ENCODE measurements around the gene APOH.
"Not testable (repeated sequence)": the region's sequence is repeated elsewhere in the genome, so short reads cannot be mapped to it uniquely, and the experiment has no call there.

The APOH gene

GRCh38 chr17:66228887-66229782 is at the start of gene APOH:
APOH (minus strand) TSS chr17:66229415; CDS start chr17:66229379, 36 bp downstream.
- no peak for DNase-seq (ENCODE audit: low read depth in 4 of 4, low spot score in 1 of 4)

- DNase-seq (ENCODE audit: low read depth in 4 of 4, low spot score in 1 of 4) = no peak
Observed at GRCh38 chr17:66277191-66277590, 48.0 kb upstream of the APOH start.

DNA sequence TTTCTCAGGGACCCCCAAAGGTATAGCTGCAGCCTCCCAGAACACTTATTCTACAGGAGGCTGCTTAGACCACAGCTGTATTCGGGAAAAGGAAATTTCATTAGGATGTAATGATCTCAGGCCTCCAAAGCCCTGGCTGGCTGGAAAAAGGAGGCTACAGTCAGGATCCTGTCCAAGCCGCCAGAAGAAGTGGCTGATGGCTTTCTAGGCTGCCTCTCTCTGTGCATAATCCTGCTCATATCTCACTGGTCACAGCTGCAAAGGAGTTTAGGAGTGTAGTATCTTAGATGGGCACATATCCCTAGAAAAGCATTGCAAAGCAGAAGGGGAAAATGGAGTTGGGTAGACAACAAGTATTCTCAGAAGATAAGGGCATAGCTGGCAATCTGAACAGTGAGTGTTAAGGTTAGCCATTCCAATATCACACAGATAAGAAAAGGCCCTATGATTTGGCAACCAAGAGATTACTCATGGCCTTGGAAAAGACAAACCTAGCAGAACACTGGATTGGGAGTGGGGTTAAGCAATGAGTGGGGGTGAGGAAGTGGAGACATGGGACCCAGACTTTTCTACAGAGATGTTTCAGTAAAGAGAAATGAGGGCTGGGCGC is 47.2 kb upstream of the APOH start:
- no peak for DNase-seq (ENCODE audit: low read depth in 4 of 4, low spot score in 1 of 4)

- DNase-seq (ENCODE audit: low read depth in 4 of 4, low spot score in 1 of 4) = no peak
Observed at GRCh38 chr17:66275651-66276050, 46.4 kb upstream of the APOH start.

GRCh38 chr17:66273586-66273848 is 44.3 kb upstream of the APOH start:
- DNase-seq (ENCODE audit: low read depth in 4 of 4, low spot score in 1 of 4) = no peak

- DNase-seq (ENCODE audit: low read depth in 4 of 4, low spot score in 1 of 4) = no peak
Observed at GRCh38 chr17:66272811-66273585, 43.8 kb upstream of the APOH start.

GRCh38 chr17:66271512-66271911 is 42.3 kb upstream of the APOH start:
- no peak for DNase-seq (ENCODE audit: low read depth in 4 of 4, low spot score in 1 of 4)

DNA sequence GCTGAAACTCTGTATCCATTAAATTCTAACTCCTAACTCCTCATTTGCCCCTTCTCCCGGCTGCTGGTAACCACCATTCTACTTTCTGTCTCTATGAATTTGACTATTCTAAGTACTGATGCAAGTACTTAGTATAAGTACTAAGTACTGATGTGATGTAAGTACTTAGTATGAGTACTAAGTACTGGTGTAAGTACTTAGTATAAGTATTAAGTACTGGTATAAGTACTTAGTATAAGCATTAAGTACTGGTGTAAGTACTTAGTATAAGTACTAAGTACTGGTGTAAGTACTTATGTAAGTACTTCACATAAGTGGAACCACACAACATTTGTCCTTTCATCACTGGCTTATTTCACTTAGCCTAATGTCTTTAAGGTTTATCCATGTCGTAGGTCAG is 40.9 kb upstream of the APOH start:
- DNase-seq (ENCODE audit: low read depth in 4 of 4, low spot score in 1 of 4) = no peak

DNA sequence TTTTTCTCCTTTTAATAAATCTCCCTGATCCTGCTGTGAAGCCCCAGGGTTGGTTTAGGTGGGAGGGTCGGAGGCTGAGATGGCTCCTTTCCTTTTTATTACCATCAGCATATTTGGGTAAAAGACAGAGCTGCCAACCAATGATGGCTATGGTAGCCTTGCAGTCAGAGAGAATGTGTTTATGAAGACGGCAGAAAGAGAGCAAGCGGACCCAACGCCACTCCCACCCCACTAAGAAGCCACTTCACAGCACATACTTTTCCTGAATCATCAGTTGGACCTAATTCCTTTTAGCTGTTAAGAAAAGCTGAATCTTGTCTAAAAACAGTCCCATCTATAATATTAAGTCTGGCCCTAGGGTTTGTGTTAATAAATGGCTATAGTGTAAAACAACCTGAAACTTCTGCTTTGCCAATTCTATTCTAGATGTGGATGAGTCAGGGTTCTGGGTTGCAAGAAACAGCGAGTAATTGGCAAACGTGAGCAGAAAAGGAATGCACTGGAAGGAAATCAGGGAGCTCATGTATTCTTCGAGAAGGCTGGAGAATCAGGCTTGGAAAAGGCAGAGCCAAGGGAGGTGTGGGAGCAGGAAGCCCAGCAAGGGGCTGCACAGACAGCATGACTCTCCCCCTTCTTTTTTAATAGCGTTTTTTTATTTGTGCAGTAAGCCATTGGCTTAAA is 39.2 kb upstream of the APOH start:
- no peak for DNase-seq (ENCODE audit: low read depth in 4 of 4, low spot score in 1 of 4)

DNA sequence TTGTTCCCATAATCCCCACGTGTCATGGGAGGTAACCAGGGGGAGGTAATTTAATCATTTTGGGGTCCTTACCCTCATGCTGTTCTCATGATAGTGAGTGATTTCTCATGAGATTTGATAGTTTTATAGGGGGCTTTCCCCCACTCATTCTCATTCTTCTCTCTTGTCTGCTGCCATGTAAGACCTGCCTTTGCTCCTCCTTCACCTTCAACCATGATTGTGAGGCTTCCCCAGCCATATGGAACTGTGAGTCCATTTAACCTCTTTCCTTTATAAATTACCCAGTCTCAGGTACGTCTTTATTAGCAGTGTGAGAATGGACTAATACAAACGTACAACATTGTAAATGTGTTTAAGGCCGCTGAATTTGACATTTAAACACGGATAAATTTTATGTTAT is 35.5 kb upstream of the APOH start:
- no peak for DNase-seq (ENCODE audit: low read depth in 4 of 4, low spot score in 1 of 4)

- DNase-seq (ENCODE audit: low read depth in 4 of 4, low spot score in 1 of 4) = no peak
Observed at GRCh38 chr17:66262767-66263166, 33.6 kb upstream of the APOH start.

- DNase-seq (ENCODE audit: low read depth in 4 of 4, low spot score in 1 of 4) = no peak
Observed at GRCh38 chr17:66260688-66261087, 31.5 kb upstream of the APOH start.

DNA sequence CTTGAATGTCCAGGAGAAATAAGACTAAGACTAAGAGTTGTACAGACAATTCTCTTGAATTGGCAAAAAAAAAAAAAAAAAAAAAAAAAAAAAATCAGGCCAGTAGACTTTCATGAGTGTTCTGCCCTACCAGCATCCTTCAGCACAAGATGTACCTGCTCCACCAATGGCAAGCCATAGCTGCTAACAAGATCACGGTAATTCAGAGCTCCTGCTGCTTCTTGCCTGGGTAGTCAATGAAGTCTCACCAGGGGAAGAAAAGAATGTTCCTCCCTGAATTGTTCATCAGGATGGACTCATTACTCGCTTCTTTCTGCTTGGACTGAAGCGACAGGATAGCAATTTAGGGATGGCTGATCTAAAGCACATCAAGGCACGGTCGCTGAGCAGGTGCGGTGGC is 31.1 kb upstream of the APOH start:
- DNase-seq (ENCODE audit: low read depth in 4 of 4, low spot score in 1 of 4) = no peak

GRCh38 chr17:66255527-66255971 is 26.3 kb upstream of the APOH start:
- DNase-seq (ENCODE audit: low read depth in 4 of 4, low spot score in 1 of 4) = no peak

DNA sequence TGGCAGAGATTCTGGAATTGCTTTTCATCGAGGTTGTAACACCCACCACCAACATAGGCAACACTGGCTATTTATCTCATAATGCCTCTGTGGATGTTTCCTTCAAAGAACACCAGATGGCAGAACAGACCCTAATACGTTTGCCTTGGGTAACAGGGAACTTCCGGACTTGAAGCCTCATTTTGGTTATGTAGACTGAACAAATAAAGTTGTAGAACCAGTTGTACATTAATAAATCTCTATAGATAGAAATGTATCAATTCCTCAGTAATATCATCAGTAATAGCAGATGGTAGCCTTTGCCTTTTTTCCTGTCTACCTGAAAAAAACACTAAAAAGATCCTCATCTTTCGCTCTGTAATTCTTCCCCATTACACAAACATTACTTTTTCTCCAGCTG is 25.9 kb upstream of the APOH start:
- DNase-seq (ENCODE audit: low read depth in 4 of 4, low spot score in 1 of 4) = no peak

DNA sequence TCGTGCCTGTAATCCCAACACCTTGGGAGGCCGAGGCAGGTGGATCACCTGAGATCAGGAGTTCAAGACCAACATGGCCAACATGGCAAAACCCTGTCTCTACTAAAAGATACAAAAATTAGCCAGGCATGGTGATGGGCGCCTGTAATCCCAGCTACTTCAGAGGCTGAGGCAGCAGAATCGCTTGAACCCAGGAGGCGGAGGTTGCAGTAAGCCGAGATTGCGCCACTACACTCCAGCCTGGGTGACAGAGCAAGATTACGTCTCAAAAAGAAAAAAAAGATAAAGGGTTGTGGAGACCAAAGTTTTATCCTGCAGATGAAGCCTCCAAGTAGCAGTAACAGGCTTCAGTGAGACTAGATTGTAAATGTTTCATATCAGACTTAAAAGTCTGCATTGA is 24.2 kb upstream of the APOH start:
- not testable (repeated sequence) for DNase-seq (ENCODE audit: low read depth in 4 of 4, low spot score in 1 of 4)

DNA sequence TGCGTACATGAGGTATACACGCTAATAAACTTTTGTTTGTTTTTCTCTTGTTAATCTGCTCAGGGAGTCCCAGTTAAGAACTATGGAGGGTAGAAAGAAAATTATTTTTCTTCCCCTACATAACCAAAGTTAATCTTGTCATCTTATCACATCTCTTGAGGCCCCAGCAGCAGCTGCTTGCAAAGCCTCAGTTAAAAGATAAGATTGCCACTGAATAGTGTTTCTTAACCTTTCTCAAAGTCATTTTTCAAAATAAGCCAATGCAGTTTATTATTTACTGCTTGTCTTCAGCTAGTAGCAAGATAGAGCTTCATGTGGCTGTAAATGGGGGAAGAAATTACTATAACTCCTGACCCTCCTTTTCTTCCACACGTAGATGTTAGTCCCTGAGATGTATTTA is 21.5 kb upstream of the APOH start:
- no peak for DNase-seq (ENCODE audit: low read depth in 4 of 4, low spot score in 1 of 4)

- DNase-seq (ENCODE audit: low read depth in 4 of 4, low spot score in 1 of 4) = no peak
Observed at GRCh38 chr17:66248285-66248684, 19.1 kb upstream of the APOH start.

DNA sequence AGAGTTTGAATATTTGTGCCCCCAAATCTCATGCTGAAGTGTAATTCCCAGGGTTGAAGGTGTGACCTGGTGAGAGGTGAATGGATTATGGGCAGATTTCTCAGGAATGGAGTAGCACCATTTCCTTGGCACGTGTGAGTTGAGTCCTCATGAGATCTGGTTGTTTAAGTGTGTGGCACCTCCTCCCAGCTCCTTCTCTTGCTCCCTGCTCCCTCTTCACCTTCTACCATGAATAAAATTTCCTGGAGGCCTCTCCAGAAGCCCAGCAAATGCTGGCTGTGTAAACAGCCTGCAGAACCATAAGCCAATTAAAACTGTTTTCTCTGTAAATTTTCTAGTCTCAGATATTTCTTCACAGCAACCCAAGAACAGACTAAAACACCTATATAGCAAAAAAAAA is 12.6 kb upstream of the APOH start:
- DNase-seq (ENCODE audit: low read depth in 4 of 4, low spot score in 1 of 4) = no peak

DNA sequence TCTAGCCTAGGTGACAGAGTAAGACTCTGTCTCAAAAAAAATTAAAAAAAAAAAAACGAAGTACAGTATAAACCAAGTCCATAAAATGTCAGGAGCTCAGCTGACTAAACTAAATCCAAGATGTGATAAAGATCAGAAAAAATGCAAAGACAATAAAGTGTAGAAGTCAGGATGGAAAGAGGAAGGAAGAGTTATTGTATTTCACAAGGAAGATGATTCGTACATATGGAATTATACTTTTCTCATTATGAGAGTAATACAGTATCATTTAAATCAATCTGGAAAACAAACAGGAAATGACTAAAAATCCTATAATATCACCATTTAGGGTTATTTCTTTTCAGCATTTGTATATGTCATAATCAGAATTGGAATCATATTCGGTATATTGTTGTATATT is 11.4 kb upstream of the APOH start:
- no peak for DNase-seq (ENCODE audit: low read depth in 4 of 4, low spot score in 1 of 4)

DNA sequence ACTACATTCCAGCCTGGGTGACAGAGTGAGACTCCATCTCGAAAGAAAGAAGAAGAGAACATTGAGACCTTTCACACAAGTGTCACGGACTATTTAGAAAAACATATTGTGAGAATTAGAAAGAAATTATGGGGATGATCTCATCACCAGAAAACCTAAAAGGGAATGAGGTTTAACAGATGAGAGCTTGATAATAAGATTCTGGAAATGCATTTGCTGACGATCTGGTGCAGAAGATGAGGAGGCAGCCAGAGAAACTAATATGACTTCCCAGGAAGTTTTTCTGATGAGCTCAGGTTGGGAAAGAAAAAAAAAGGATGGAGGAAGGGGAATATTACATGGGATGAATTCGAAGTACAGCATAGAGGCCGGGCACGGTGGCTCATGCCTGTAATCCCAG is 10.8 kb upstream of the APOH start:
- no peak for DNase-seq (ENCODE audit: low read depth in 4 of 4, low spot score in 1 of 4)
